T1000 (cell line): ENCODE measurements around the gene RPRD1B.

Source experiments
- DNase-seq: peaks from one replicate; lab custom pipeline; 2025; ENCODE audit warnings: mixed read lengths; lab: John Stamatoyannopoulos, UW

Gene RPRD1B

DNA sequence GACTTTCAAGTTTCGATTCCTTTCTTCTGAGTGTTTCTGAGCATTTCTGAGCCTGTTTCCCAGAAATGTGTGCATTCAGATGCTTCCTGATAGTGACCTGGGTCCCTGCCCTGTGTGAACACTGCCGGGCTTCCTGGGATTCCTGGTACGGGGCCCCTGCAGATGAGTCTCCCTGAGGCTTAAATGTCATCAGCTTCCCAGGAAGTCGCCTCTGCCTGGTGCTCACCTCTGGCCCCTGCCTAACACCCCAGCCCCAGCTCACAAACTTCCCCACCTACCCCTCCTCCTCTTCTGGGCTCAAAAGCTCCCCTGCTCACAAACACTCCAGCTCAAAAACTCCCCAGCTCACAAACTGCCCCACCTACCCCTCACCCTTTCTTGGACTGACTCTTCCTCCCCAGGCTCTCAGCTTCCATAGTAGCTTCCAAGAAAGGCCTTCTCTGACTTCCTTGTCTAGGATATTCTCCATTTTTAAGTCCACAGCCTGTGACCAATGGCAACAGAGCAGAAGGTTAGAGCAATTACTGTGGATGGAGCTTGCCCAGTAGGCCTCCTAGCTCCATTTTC lies 89.6 kb downstream of the RPRD1B start:
- DNase-seq = no peak

DNA sequence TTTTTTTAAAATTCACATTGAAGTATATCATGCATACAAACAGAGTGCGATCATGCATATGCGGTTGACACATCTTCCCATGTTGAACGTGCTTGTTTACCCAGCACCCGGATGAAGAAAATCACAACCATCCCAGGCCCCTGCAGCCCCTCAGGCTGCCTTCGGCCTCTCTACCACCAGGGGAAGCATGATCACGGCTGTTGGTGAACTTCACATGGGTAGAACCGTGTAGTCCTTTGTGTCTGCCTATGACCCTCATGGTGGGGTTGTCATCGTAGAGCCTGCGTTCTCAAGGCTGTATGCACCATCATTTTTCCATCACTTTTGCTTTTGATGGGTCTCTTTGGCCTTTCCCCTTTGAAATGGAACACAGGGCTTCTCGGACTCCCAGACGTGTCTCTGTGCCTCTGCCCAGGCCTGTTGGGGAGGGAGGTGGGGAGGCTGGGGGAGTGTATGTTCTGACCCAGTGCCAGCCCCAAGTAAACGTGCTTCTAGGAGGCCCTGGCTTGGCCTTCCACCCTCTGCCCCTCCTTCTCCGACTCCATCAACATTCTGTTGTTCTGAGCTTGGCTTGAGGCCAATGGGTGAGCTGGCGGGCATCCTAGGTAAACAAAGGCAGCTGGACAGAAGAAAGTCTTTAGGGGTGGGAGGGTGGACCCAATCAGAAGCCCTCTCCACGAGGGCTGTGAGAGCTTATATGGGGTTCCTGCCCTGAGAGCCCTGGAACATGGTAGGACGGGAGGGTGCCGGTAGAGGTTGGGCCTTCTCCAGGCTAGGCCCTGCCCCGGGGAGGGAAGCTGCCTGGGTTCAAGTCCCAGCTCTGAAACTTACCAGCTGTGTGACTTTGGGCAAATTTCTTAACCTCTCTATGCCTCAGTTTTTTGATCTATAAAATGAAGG lies 91.9 kb downstream of the RPRD1B start:
- no peak for DNase-seq

DNA sequence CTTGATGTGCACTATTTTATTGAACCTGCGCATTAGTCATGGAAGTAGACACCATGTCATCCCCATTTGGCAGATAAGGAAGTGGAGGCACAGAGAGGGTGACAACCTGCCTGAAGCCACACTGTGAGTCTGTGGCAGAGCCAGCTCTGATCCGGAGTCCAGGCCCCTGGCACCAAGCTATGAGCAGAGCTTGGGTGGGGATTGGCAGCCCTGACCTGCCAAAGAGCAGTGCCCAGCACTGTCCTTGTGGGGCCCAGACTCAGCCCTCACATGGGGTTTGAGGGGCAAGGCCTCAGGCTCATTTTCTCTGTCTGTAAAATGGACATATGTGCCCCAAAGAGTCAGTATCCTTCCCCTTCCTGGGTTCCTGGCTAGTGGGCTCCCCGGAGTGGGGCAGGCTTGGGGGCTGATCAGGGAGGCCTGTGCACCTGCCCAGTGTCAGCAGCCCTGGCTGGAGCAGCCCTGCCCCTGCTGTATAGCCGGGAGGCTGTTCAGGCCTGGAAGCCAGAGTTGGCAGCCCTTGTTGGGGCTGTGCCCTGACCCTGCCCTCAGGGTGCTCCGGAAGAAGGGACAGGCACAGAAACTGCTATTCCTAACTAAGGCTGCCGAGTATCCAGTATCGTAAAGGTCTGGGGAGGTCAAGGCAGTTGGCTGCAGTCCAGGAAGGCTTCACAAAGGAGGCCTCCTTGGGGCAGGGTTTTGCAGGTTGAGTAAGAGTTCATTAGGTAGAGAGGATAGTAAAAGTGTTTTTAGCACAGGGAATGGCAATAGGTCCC lies 92.8 kb downstream of the RPRD1B start:
- DNase-seq = no peak

DNA sequence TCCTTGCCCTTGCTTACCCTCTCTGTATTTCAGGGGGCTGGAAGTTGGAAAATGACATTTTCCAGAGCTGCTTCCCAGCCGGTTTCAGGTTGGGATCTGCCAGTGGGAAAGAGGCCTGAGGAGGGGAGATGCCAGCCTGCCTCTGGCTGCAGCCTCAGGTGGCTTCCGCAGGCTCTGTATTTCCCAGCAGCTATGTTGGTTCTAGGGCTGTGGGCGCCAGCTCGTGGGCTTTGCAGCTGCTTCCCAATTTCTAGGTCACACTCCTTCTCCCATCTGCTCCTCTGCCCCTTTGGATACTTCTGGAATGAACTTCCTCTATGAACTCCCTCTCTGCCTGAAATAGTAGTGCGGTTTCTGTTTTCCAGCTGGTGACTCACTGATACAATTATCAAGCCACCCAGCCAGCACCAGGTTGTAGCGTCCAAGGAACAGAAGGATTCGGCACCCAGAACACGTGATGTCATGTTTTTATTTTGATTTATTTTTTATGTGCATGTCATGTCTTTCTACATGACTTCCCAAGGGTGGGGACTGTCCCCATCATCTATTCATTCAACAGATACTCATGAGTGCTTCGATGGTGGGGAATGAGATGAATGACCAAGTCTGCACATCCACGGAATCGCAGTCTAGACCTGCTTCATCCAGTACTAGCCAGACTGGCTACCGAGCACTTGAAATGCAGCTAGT lies 93.5 kb downstream of the RPRD1B start:
- DNase-seq = peak; percentile 58

DNA sequence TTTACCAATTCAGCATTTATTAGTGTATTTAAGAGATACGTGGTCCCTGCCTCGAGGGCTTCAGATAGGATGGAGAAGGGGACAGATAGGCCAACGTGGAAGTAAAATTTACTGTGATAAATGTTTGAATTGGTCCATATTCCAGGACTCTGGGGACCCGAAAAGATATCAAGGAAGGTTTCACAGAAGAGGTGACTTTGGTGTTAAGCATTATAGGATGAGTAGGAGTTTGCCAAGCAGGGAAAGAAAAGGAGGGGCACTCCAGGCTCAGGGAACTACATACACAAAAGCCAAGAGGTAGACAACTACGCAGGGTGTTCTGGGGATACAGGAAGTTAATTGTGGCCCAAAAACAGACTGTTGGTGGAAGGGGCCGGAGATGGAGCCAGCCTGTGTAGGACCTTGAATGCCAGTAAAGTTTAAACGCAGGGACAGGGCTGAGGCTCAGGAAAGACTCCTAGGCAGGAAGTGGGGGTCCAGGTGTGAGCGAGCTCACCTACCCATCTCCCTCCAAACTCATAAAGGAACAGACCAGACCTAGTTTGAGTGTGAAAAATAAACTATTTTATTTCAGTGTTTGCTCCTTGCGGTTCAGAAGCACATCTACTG lies 94.5 kb downstream of the RPRD1B start:
- no peak for DNase-seq

DNA sequence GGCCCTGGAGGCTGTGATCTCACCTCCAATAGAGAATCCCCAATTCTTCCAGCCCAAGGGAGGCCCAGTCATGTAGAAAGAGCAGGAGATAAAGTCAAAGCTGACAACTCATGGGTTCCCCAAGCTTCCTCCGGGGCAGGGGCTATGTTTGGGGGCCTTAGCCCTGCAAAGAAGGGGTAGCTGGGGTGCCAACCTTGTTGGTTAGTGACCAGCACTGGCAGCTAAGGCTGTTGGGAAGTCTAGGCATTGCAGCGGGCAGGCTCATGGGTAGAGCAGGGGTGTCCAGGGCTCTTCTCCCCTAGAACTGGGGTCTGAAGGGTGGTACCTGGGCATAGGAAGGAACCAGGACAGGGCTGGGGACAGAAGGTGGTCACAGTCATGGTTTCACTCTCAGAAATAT lies 95.1 kb downstream of the RPRD1B start:
- no peak for DNase-seq

DNA sequence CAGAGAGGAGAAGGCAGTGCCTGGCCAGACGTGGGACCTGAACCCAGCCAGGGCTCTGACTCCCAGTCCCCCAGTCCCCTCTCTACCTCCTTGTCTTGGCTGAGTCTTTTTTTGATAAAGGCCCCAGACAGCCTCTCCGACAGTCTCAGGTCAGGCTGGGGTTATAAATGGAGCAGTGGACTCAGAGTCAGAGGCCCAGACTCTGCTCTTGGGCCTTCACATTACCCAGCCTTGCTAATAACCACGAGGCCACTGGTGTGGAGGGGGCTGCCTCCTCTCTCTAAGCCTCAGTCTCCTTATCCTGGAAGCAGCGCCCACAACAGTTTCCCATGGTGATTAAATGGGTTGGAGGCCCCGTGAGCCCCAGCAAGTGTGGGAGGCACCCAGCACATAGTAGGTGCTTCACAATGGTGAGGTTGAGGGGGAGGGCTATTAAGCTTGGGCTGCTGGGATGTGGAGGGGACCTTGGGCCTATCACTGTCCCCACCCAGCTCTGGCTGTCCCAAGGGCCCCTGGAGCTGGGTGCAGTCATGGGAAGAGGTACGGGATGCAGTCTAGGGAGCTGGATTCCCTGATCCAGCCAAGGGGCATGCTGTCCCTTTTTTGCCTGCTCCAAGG lies 95.8 kb downstream of the RPRD1B start:
- no peak for DNase-seq

DNA sequence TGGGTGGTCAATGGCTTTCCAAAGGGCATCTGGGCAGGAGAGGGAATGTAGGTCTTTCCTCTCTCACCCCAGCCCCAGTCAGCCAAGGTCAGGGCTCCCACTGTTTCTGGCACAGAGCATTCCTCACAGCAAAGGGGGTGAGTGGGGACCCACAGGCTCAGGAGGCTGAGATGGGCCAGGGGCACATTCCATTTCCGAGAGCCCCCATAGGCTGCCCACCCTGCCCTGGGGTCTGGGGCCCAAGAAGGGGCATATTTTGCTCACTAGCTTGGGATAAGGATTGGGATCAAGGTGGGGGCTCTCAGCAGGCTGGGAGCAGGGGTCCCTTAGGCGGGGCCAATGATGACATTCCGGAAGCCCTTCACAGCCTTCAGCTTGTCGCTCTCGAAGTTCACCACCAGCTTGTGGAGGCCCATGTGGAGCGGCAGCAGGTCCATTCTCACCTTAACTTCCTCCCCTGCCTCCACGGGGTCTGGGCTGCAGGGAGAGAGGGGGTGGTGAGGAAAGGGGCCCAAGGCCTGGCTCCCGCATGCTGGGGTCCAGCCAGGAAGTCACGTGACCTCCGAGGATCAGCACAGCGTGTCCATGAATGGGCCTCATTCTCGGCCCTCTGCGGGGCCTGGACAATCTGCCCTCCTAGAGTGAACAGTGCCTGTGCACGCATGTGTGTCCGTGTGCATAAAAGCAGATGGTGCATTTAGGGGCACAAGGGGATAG lies 96.5 kb downstream of the RPRD1B start:
- DNase-seq = no peak

DNA sequence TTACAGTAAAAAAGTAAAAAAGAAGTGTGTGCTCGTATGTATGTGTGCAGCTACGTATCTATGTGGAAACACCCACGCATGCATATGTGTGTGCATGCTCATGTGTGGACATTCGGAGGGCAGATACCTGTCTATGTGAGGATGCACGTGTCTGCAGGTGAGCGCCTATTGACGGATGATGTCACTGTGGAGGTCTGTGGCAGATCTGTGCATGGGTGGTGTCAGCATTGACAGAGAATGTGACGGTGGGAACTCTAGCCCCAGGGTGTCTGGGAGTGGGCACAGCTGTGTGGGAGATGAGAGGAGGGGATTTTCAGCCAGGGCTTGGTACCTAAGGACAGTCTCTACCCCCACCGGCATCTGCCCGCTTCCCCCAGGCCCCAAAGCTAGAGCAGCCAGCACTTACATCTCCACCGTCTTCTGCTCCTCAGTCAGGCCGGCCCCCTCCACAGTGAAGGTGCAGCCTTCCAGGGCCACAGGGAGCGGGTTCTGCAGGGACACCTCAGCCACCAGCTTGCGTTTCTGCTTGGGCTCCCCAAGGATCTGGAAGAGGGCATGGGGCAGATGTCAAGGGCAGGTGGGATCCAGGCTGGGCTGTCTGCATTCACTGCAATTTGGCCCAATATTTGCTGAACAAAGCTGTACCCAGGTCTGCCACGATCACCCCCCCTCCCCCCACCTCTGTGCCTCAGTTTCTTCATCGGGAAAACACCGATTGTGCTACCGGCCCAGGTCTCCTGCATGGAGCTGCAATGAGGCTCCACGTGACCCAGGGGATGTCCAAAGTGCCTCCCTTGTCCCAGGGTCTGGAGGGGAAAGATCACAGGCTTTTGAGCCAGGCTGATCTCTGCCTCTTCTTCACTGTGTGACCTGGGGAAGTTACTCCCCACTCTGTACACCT lies 97.4 kb downstream of the RPRD1B start:
- no peak for DNase-seq

DNA sequence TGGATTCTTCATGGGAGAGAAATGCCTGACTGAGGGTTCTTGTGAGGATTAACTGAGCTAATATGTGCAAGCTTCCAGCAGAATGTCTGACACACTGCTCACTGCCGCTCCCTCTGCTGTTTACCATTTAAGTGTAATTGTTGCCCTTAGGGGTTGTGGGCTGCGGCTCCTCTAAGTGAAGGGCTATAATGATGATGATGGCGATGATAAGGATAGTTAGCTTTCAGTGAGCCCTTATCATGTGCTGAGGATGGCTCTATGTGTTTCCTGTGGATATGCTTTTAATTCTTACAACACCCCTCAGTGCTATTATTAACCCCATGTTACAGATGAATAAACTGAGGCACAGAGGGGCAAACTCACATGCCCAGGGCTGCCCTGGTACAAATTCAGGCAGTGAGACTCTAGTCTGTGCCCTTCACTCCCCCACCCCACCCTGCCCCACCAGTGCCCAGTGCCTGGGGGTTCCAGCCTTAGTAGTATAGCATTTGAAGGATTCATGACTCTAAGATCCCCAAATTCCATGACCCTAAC lies 98.1 kb downstream of the RPRD1B start:
- DNase-seq = peak; percentile 25

DNA sequence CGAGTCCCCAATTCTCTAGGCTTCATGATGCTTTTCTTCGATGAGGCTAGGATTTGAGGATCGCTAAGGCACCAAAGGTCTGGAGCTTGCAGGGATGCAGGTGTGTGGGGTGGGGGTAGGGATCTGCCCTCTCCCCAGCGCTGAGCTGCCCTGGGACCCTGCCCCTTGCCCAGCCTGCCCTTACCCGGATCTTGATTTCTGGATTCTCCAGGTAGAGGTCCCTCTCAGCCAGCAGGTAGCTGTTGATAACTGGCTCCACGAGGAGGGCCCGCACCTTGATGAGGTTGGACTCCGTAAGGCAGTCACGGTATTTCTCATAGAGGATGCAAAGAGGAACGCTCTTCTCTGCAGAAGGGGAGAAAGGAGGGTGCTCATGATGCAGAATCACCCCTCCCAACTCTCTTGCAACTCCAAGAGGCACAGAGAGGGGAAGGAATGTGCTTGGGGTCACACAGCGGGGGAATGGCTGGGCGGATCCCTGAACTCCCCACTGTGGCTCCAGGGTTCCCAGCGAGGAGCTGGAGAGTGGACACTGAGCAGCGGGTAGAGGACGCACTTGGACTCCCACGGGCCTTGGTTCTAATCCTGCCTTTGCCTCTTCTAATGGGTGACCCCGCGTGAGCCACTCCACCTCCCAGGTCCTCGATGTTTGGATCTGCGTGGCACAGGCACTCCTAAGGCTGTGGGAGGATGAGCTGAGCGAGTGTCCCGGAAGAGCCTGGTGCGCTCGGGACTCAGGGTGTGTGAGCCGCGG lies 98.8 kb downstream of the RPRD1B start:
- DNase-seq = no peak

DNA sequence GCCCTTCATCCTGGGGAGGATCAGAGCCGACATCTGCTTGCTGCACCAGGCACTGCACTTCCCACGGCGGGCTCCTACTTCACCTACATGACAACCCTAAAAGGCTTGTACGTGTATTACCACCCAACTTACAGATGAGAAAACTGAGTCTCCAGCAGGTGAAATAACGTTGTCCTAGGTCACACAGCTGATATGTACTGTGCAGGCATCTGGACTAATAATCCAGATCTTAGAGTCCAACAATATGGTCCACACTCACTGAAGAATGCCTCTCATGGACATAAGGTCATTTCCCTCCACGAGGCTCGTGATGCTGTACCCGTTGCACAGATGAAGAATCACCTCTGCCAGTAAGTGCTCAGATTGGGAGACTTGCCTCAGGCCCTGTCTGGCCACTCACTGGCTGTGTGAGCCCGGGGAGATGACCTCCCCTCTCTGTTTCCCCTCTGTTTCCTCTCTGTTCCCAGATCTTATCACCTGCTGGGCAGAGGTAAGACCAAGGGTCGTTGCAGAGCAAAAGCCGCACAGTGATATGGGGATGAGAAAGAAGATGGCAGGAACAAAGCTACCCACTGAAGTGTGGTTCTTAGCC lies 99.5 kb downstream of the RPRD1B start:
- DNase-seq = no peak

DNA sequence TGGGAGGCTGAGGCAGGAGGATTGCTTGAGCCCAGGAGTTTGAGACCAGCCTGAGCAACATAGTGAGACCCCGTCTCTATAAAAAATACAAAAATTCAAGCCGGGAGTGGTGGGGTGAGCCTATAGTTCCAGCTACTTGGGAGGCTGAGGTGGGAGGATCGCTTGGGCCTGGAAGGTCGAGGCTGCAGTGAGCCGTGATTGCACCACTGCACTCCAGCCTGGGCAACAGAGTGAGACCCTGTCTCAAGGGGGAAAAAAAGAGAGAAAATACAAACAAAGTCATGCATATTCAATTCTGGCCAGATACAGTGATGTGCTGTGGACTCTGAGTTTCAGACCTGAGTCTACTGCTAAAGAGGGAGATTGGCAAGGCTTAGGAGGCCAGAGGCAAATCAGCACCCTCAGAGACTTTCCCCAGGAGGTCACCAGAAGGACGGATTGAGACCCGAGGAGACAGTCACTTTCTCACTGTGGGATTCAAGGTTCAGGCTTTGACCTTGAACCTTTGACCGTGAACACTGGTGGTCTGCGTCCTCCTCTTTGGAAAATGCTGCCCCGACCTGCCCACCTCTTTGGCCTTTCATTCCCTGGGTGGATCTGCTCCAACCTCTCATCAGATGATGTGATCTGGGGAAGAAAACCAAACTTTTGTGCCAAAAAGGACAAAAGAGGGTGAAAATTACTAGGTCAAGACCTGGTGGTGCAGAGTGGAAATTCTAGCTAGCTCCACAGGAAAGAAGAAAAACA lies 100.3 kb downstream of the RPRD1B start:
- no peak for DNase-seq

DNA sequence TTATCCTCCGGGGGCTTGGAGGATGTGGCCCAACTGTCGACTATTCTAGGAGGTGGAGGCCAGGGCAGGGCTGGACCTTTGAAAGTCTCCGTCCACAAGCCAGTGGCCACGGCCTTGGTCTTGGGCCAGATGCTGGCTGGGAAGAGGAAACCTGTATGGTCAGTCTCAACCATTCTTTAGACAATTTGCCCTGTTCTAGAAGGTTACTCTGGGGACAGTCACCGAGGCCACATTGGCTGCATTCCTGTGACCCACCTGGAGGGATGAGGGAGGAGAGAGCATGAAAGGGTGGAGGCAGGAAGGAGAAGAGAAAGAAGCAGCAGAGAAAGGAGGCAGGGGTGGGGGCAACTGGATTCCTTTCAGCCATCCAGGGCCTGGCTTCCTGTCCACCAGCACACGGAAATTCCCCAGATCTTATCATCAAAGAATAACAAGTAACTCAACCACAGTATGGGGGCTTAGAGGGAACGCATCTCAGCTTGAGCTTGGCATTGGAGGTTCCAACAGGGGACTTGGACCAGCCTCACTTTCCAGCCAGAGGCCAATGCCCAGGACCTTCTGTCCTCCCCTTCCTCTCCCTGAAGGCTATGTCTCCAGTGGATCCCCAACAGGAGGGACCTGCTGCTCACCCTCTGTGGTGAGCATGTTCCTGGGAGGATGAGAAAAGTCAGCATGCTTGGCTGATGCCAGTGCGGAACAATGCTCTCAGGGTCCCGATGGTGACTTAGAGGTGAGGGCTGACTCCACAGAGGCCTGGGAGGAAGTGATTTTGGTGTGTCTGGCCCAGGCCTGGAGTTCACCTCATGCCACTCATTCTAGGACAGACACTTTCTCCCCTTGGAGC lies 101.1 kb downstream of the RPRD1B start:
- peak; percentile 26 for DNase-seq

DNA sequence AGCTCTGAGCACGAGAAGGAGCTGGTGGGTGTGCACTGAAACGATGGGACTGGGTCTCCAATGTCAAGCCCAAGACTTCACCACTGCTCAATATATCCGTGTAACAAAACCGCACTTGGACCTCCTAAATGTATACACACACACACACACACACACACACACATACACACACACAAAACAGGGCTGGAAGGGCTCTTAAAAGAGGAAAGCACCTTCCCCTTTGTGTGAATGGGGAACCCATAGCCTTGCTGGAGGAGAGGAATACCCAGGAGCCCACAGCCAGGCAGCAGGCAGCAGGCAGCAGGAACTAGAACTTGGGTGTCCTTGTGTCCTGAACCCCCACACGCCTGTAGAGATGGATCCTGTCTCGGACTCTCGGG lies 101.7 kb downstream of the RPRD1B start:
- no peak for DNase-seq

DNA sequence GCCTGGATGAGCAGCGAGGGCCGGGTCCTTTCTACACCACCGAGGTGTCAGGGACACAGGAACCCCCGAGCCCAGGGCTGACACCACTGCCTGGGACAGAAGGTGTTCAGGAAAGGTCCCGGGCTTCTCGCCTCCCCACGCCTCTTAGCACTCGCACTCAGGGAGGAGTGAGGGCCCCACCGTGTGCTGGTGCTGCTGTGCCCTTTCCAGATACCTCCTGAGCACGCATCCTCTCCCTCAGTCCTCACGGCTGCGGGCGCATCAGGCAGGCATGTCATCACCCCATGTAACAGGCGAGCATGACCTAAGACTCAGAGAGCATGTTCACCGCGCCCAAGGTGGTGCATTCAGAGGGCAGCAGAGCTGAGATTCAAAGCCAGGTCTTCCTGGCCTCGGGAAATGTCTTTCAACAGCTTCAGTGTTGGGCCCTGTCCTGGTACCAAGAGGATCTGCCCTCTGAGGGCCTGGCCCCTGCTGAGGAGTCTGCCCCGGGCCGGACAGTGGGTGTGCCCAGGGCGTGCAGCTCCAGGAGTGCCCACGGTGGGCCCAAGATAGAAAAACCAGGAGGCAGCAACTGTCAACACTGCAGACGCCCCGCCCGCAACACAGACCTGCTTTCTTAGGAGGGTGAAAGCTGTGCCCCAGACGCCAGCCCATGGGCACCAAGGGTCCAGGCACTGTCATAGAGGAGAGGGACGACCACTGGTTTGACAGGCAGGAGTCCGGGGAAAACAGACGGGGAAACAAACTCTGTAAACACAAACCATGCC lies 102.3 kb downstream of the RPRD1B start:
- DNase-seq = no peak
